Left ventricle myocardium inferior (tissue), 1 donor: ENCODE measurements around the gene UVRAG. TPM values are rescaled to one million over a fixed set of nuclear protein-coding genes. Genes with fewer than 3 reads are reported as not detected.

ENCODE experiments used
- DNase-seq: peaks from one replicate; pipeline ENCODE4 v3.0.0-alpha.2; 2020
- H3K27ac ChIP-seq: fragments of 200-600 bp; replicated peaks from 2 replicates; pipeline ENCODE4 v1.8.0; 2021
- H3K27me3 ChIP-seq: fragments of 200-600 bp; 2 replicates; pipeline ENCODE4 v1.8.0; 2021; ENCODE audit warnings: low read depth
- H3K36me3 ChIP-seq: fragments of 200-600 bp; 2 replicates; pipeline ENCODE4 v1.8.0; 2021
- H3K4me1 ChIP-seq: fragments of 200-600 bp; 2 replicates; pipeline ENCODE4 v1.8.0; 2021
- H3K4me3 ChIP-seq: fragments of 200-600 bp; 2 replicates; pipeline ENCODE4 v1.8.0; 2021; ENCODE audit warnings: mild to moderate bottlenecking, moderate library complexity
- H3K9me3 ChIP-seq: fragments of 200-600 bp; replicated peaks from 2 replicates; pipeline ENCODE4 v1.8.0; 2021
- CTCF ChIP-seq: fragments of 200-600 bp; IDR thresholded peaks from 2 replicates; pipeline ENCODE4 v1.8.0; 2021; ENCODE audit warnings: antibody characterized with exemption, mild to moderate bottlenecking, borderline replicate concordance
- intact Hi-C: fragments of 100-400 bp; cut with micrococcal nuclease; formaldehyde crosslinking; loops from one replicate; pipeline ENCODE4 v1.11.0; 2022
- total RNA-seq: library from RNA; stranded (reverse); fragmentation: NEBNext Ultra II Directional; extraction: Animal tissue kit (Norgen Biotek cat#: 25700); gene quantifications from one replicate; pipeline ENCODE4 v1.2.1, GENCODE V29; 2021
- donor health status: DM: no; HTN: yes; CAD: no; lungs with severe emphysema.

UVRAG gene
- total RNA-seq, 1 donor from 2014 or later = 11.4 TPM

GRCh38 chr11:76158394-76159302 lies 343.6 kb downstream of the UVRAG start:
- H3K27me3 ChIP-seq = no peaks in the 10 kb centered on the region
- intact Hi-C loops = no loop called here
- TF ChIP-seq CTCF = no peak
- no peak overlapping the region for H3K27ac ChIP-seq
- H3K9me3 ChIP-seq = no peaks in the 10 kb centered on the region
- no peak overlapping the region for H3K4me3 ChIP-seq
- H3K36me3 ChIP-seq = no peaks in the 10 kb centered on the region
- H3K4me1 ChIP-seq = peaks cover 22% of the 10 kb centered on the region
- no peak for DNase-seq

GRCh38 chr11:76159303-76159937 lies 344.4 kb downstream of the UVRAG start:
- TF ChIP-seq CTCF = no peak
- H3K4me3 ChIP-seq = no peak overlapping the region
- DNase-seq = no peak
- H3K9me3 ChIP-seq = no peaks in the 10 kb centered on the region
- no peak overlapping the region for H3K27ac ChIP-seq
- no peaks in the 10 kb centered on the region for H3K36me3 ChIP-seq
- intact Hi-C loops = no loop called here
- peaks cover 22% of the 10 kb centered on the region for H3K4me1 ChIP-seq
- no peaks in the 10 kb centered on the region for H3K27me3 ChIP-seq

- Histone ChIP-seq H3K4me3 (no peak overlapping the region), H3K27ac (no peak overlapping the region), H3K4me1 (peaks cover 22% of the 10 kb centered on the region), H3K36me3 (no peaks in the 10 kb centered on the region), H3K9me3 (no peaks in the 10 kb centered on the region), H3K27me3 (no peaks in the 10 kb centered on the region)
- intact Hi-C loops = no loop called here
- TF ChIP-seq CTCF = no peak
- no peak for DNase-seq
These were observed 345.1 kb downstream of the UVRAG start for GRCh38 chr11:76159983-76160661.

- H3K9me3 ChIP-seq = no peaks in the 10 kb centered on the region
- no peak overlapping the region for H3K27ac ChIP-seq
- no peak for DNase-seq
- intact Hi-C loops = no loop called here
- no peaks in the 10 kb centered on the region for H3K36me3 ChIP-seq
- H3K4me3 ChIP-seq = peak overlapping the region; percentile 51
- no peak for TF ChIP-seq CTCF
- no peaks in the 10 kb centered on the region for H3K27me3 ChIP-seq
- peaks cover 22% of the 10 kb centered on the region for H3K4me1 ChIP-seq
These were observed 345.8 kb downstream of the UVRAG start for GRCh38 chr11:76160856-76161255.

- peak; percentile 48 for DNase-seq
These were observed 346.4 kb downstream of the UVRAG start for GRCh38 chr11:76161261-76161961.

More at GRCh38 chr11:76161261-76161961, 346.4 kb downstream of the UVRAG start:
- TF ChIP-seq CTCF = no peak
- Histone ChIP-seq H3K9me3 (no peaks in the 10 kb centered on the region), H3K4me1 (peaks cover 22% of the 10 kb centered on the region), H3K36me3 (no peaks in the 10 kb centered on the region), H3K27ac (no peak overlapping the region), H3K27me3 (no peaks in the 10 kb centered on the region), H3K4me3 (peak overlapping the region; percentile 51)
- intact Hi-C loops = no loop called here
